ENCODE results near the gene GINS1.

Gene GINS1

GRCh38 chr20:25478889-25479568 lies 71.6 kb downstream of the GINS1 start:
- DNase-seq: no peak

GRCh38 chr20:25479638-25480037 lies 72.2 kb downstream of the GINS1 start:
- no peak for DNase-seq

GRCh38 chr20:25480156-25480555 lies 72.7 kb downstream of the GINS1 start:
- no peak for DNase-seq

- no peak for DNase-seq
These were observed 73.3 kb downstream of the GINS1 start for GRCh38 chr20:25480797-25481196.

DNA sequence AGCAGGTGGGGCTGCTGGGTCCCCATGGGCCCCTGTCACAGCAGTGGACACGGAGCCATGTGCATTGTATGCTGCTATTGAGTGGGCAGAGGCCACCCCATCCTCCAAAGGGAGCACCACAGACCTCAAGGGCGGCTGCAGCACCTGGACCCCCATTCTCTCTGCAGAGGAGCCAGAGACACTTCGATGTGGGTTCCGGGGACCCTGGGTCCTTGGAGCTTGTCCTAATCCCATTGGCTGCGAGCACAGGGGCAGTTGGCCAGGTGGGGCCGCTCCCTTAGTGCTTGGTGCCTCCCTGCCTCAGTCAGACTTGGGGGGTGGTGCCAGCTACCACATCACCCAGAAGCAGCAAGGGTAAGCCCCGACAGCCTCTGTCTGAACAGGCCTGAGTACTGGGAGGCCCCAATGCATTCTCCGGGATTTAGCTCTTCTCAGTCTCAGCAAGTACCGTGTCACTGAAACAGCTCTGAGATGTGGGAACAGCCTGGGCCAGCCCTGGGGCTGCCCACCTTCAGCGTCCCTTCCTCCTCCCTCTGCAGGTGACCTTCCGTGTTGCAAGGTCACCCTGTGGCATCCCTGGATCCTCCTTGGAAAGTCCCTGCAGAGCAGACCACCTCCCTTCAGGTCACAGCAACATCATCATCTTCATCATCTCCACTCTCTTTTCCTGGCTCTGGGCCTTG lies 73.9 kb downstream of the GINS1 start:
- no peak for DNase-seq

DNA sequence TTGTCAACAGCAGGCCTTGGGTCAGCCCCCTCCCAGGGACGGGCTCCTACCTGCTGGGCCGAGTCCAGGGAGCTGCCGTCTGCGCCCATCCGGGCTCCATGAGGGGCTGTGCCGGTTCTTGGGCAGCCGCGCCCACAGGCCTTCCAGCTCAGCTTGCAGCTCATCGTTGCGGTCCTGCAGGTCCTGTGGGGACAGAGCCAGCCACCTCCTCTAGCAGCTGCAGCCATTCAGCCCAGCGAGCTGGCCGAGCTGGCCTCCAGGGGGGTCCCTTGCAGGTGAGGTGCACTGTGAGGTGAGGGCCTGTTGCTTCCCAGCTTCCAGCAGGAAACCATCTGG lies 74.4 kb downstream of the GINS1 start:
- no peak for DNase-seq

GRCh38 chr20:25483431-25484132 lies 76.1 kb downstream of the GINS1 start:
- DNase-seq: no peak

DNA sequence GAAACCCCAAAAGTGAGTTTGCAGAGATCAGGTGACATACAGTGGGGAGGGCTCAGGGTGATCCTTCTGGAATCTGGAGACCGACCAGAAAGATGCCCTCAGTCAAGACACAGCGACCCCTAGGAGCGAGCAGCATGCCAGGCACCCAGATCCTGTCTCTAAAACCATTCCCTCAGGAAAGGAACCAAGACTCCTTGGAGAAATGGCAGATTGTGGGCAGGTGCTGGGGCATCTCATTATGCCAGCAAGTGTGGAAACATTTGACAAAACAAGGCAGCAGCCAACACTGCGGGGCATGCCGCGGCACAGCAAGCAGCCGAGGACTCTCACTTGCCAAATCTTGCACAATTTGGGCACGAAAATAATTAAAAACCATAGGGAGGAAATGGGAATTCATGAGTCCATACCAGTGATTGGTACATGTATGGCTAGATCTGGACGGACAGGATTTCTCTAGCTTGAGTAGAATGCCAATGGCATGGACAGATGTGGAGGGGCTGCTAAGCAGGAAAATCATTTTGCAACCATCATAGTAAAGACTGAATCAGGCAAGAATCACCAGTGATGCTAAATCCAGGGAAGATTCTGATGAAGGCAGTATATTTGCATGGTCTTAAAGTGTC lies 76.9 kb downstream of the GINS1 start:
- no peak for DNase-seq

GRCh38 chr20:25484911-25485511 lies 77.5 kb downstream of the GINS1 start:
- peak; percentile 42 for DNase-seq

GRCh38 chr20:25485872-25486271 lies 78.4 kb downstream of the GINS1 start:
- DNase-seq: no peak

- no peak for DNase-seq
These were observed 78.9 kb downstream of the GINS1 start for GRCh38 chr20:25486377-25486776.

GRCh38 chr20:25487306-25487705 lies 79.8 kb downstream of the GINS1 start:
- no peak for DNase-seq

DNA sequence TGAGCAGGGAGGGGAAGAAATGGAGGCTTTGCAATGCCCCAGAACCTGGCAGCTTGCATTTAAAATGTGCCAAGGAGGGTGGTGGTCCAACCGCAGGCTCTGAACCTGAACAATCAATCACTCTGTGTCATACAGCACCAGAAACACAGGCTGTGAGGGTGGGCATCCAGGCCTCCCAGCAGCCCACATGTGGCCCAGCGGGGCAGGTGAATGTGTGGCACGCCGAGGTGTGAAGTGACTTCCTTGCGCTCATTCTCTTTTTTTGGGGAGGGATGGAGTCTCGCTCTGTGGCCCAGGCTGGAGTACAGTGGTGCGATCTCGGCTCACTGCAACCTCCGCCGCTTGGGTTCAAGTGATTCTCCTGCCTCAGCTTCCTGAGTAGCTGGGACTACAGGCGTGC lies 80.5 kb downstream of the GINS1 start:
- no peak for DNase-seq

DNA sequence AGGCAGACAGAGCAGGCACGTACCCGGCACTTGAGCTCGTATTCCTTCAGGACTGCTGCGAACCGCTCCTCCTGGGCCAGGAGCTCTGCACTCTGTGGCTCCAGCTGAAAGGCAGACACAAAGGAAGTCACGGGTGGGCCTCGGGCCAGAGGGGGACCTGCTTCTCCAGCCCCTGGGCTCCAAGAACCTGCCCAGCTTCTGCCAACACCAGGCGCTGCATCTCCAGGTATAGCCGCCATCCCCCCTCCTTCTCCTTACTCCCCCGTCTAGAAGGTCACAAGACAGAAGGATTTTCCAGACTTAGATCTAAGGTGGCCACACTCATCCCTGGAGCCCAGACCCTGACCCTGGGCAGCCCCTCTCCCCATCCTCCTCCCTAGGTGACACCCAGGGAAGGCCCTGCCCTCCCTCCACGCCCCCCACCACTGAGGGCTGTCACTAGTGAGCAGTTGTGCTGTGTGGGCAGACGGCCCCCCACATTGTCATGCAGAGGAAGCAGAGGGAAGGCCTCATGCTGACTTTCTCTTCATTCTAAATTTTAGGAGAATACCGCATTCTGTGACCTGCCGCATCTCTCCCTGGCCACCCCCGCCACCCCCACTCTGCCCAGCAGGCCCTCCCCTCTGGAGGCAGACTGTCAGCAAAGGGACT lies 81.9 kb downstream of the GINS1 start:
- DNase-seq: no peak

- DNase-seq: no peak
These were observed 83.4 kb downstream of the GINS1 start for GRCh38 chr20:25490656-25491445.

DNA sequence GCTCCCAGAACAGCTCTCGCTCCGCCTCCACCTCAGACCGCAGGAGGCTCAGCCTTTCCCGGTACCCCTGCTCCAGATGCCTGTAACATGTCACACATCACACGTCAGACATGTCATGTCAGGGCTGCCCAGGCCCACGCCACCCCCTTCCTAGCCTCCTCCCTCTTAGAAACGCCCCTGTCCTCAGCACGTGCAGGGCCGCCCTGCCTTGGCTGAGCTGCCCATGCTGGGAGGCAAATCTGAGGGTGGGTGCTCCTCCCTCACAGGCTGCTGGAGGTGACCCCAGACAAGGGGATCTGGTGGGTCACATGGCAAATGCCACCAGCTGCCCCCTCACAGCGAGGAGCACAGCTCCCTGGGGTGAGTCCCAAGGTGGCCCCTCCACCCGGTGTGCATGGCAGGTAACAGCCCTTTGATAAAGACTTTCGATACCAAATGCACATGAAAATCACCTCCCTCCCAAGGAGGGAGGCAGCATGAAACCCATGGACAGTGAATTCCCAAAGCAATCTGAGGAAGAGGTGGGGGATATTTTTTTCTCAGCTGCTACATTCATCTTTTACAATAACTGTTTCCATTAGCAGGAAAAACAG lies 84.1 kb downstream of the GINS1 start:
- DNase-seq: no peak

DNA sequence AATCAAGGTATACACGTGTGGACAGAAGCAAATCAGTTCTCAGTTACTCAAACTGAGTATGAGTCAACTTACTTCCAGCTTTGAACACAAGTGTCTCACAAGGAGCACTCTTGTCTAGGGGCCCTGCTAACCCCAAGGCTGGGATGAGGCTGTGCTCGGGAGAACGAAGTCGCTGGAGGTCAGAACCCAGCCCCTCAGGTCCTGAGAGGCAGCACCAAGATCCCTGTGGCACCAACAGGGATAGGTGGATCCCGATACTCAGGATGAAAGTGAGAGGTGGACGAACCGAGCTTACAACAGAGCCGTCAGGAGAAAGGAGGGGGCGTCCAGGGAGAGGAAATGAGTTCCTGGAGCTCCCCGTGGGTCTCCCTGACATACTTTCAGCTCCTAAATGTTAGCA lies 85.7 kb downstream of the GINS1 start:
- DNase-seq: no peak

DNA sequence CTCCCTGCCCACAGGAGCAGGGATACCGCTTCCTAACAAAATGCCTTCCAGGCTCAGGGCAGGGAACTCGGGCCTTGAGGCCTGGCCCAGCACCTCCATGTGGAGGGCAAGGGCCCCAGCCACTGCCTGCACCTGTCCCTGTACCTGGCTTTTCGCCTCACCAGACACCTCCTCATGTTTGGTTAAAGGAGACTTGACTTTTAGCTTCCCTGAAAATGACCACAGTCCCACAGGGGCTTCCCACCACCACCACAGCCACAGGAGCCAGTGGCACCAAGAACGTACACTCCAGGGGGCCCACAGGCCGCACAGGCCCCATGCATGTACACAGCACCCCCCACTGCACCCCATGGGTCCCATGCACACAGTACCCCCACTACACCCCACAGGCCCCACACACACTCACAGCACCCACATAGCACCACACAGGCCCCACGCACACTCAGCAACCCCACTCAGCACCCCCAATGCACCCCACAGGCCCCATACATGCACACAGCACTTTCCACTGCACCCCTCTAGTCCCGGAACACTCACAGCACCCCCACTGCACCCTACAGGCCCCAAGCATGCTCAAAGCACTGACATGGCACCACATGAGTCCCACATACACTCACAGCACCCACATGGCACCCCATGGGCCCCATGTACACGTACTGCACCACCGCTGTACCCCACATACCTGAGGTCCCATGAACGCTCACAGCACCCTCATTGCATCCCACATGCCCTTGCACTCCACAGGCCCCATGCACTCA lies 86.5 kb downstream of the GINS1 start:
- no peak for DNase-seq

- no peak for DNase-seq
These were observed 87.2 kb downstream of the GINS1 start for GRCh38 chr20:25494506-25495188.

- no peak for DNase-seq
These were observed 87.8 kb downstream of the GINS1 start for GRCh38 chr20:25495189-25495824.

All from DMS79 (cell line).